Mucosa of descending colon (tissue), 3 donors: Measurements from ENCODE around the gene MYOM3. TPM values are rescaled to one million over a fixed set of nuclear protein-coding genes. Genes with fewer than 3 reads are reported as not detected.

Source experiments
- ATAC-seq: fragments of 200-7000 bp; cut with Tn5 transposase; one replicate; pipeline ENCODE4 v1.9.1; 2020; ENCODE audit warnings: mild to moderate bottlenecking, moderate library complexity
- DNase-seq, 3 donors: peaks; one replicate each; pipeline ENCODE4 v3.0.0-alpha.2; 2020
- H3K36me3 ChIP-seq: fragments of 200-600 bp; one replicate; pipeline ENCODE4 v1.8.0; 2021; ENCODE audit warnings: low read depth, mild to moderate bottlenecking
- H3K4me1 ChIP-seq: fragments of 200-600 bp; one replicate; pipeline ENCODE4 v1.8.0; 2021; ENCODE audit warnings: low read depth, mild to moderate bottlenecking
- H3K4me3 ChIP-seq: fragments of 200-600 bp; one replicate; pipeline ENCODE4 v1.8.0; 2021; ENCODE audit warnings: mild to moderate bottlenecking
- H3K9me3 ChIP-seq: fragments of 200-600 bp; one replicate; pipeline ENCODE4 v1.8.0; 2021; ENCODE audit warnings: mild to moderate bottlenecking
- CTCF ChIP-seq: fragments of 200-600 bp; IDR thresholded peaks from one replicate; pipeline ENCODE4 v1.8.0; 2022; ENCODE audit warnings: antibody characterized with exemption, mild to moderate bottlenecking
- intact Hi-C, 2 donors: fragments of 100-400 bp; cut with DNase I in 1 of 2; cut with micrococcal nuclease in 1 of 2; formaldehyde crosslinking; loops; one replicate each; pipeline versions ENCODE4 v1.11.0 to v1.11.1; 2022; cut with DNase I, micrococcal nuclease
- total RNA-seq, 3 donors: library from RNA; stranded (reverse); fragmentation: NEBNext Ultra II Directional in 2 of 3; extraction: Animal tissue kit (Norgen Biotek cat#: 25700) in 2 of 3; gene quantifications; one replicate each; pipeline versions ENCODE4 v1.2.1 to v1.2.4, GENCODE V29; 2021 to 2023
- donor health status: DM: no; HTN: no; CAD: no; lungs with moderate emphysema.
- donor health status: DM: no; HTN: no; CAD: no.
- donor health status: DM: no; HTN: yes; CAD: no.

The MYOM3 gene
- total RNA-seq, 3 donors from 2014 or later, result 2.6 to 3.4 (median 2.7) TPM

- H3K4me3 ChIP-seq, result no peak overlapping the region
- intact Hi-C loops, result no loop called here
These were observed 6.4 kb downstream of the MYOM3 start for GRCh38 chr1:24105368-24106160.

GRCh38 chr1:24104854-24105253 lies 7.1 kb downstream of the MYOM3 start:
- Histone ChIP-seq H3K4me1 (peaks cover 9% of the 10 kb centered on the region), H3K4me3 (no peak overlapping the region), H3K9me3 (no peaks in the 10 kb centered on the region), H3K36me3 (no peaks in the 10 kb centered on the region)
- no peak for TF ChIP-seq CTCF
- ATAC-seq (no peak), DNase-seq (peak in 1 of 3 donors; percentile 19)
- intact Hi-C loops, result no loop called here

More at GRCh38 chr1:24105368-24106160, 6.4 kb downstream of the MYOM3 start:
- DNase-seq, result peak in 1 of 3 donors; percentile 42
- no peak for TF ChIP-seq CTCF
- ATAC-seq, result no peak
- Histone ChIP-seq H3K9me3 (no peaks in the 10 kb centered on the region), H3K4me1 (peaks cover 9% of the 10 kb centered on the region), H3K36me3 (no peaks in the 10 kb centered on the region)

- no peaks in the 10 kb centered on the region for H3K9me3 ChIP-seq
- intact Hi-C loops, result no loop called here
- ATAC-seq (no peak), DNase-seq (no peak)
- no peaks in the 10 kb centered on the region for H3K36me3 ChIP-seq
- TF ChIP-seq CTCF, result no peak
- peaks cover 5% of the 10 kb centered on the region for H3K4me1 ChIP-seq
- no peak overlapping the region for H3K4me3 ChIP-seq
These were observed 8.1 kb downstream of the MYOM3 start for GRCh38 chr1:24103879-24104278.

GRCh38 chr1:24103408-24103807 lies 8.5 kb downstream of the MYOM3 start:
- H3K4me3 ChIP-seq, result no peak overlapping the region
- intact Hi-C loops, result no loop called here
- peaks cover under 1% of the 10 kb centered on the region for H3K4me1 ChIP-seq
- no peaks in the 10 kb centered on the region for H3K9me3 ChIP-seq
- no peak for DNase-seq
- TF ChIP-seq CTCF, result no peak
- ATAC-seq, result no peak
- H3K36me3 ChIP-seq, result no peaks in the 10 kb centered on the region

GRCh38 chr1:24102961-24103360 lies 9.0 kb downstream of the MYOM3 start:
- Histone ChIP-seq H3K4me1 (no peaks in the 10 kb centered on the region), H3K9me3 (no peaks in the 10 kb centered on the region), H3K4me3 (no peak overlapping the region), H3K36me3 (no peaks in the 10 kb centered on the region)
- intact Hi-C loops, result no loop called here
- DNase-seq (no peak), ATAC-seq (no peak)
- TF ChIP-seq CTCF, result no peak
